ENCODE data around the gene CLEC16A.

The CLEC16A gene

GRCh38 chr16:11035096-11035495 lies 90.7 kb downstream of the CLEC16A start:
- no peak for DNase-seq (ENCODE audit: low read depth in 2 of 3, low spot score in 2 of 3)

- DNase-seq (ENCODE audit: low read depth in 2 of 3, low spot score in 2 of 3) = no peak
Measured at GRCh38 chr16:11036040-11036439, 91.7 kb downstream of the CLEC16A start.

- no peak for DNase-seq (ENCODE audit: low read depth in 2 of 3, low spot score in 2 of 3)
Measured at GRCh38 chr16:11036868-11037410, 92.6 kb downstream of the CLEC16A start.

- DNase-seq (ENCODE audit: low read depth in 2 of 3, low spot score in 2 of 3) = no peak
Measured at GRCh38 chr16:11038305-11038704, 93.9 kb downstream of the CLEC16A start.

GRCh38 chr16:11038777-11039176 lies 94.4 kb downstream of the CLEC16A start:
- no peak for DNase-seq (ENCODE audit: low read depth in 2 of 3, low spot score in 2 of 3)

- DNase-seq (ENCODE audit: low read depth in 2 of 3, low spot score in 2 of 3) = no peak
Measured at GRCh38 chr16:11039726-11040125, 95.4 kb downstream of the CLEC16A start.

GRCh38 chr16:11042191-11042590 lies 97.8 kb downstream of the CLEC16A start:
- DNase-seq (ENCODE audit: low read depth in 2 of 3, low spot score in 2 of 3) = no peak

- no peak for DNase-seq (ENCODE audit: low read depth in 2 of 3, low spot score in 2 of 3)
Measured at GRCh38 chr16:11045441-11045840, 101.1 kb downstream of the CLEC16A start.

GRCh38 chr16:11045846-11046245 lies 101.5 kb downstream of the CLEC16A start:
- no peak for DNase-seq (ENCODE audit: low read depth in 2 of 3, low spot score in 2 of 3)

GRCh38 chr16:11046382-11046931 lies 102.1 kb downstream of the CLEC16A start:
- DNase-seq (ENCODE audit: low read depth in 2 of 3, low spot score in 2 of 3) = no peak

- DNase-seq (ENCODE audit: low read depth in 2 of 3, low spot score in 2 of 3) = no peak
Measured at GRCh38 chr16:11047057-11047456, 102.7 kb downstream of the CLEC16A start.

GRCh38 chr16:11047939-11048800 lies 103.8 kb downstream of the CLEC16A start:
- no peak for DNase-seq (ENCODE audit: low read depth in 2 of 3, low spot score in 2 of 3)

- DNase-seq (ENCODE audit: low read depth in 2 of 3, low spot score in 2 of 3) = no peak
Measured at GRCh38 chr16:11049396-11050059, 105.2 kb downstream of the CLEC16A start.

GRCh38 chr16:11050536-11050935 lies 106.2 kb downstream of the CLEC16A start:
- DNase-seq (ENCODE audit: low read depth in 2 of 3, low spot score in 2 of 3) = no peak

- no peak for DNase-seq (ENCODE audit: low read depth in 2 of 3, low spot score in 2 of 3)
Measured at GRCh38 chr16:11050944-11051343, 106.6 kb downstream of the CLEC16A start.

- no peak for DNase-seq (ENCODE audit: low read depth in 2 of 3, low spot score in 2 of 3)
Measured at GRCh38 chr16:11051430-11051829, 107.1 kb downstream of the CLEC16A start.

GRCh38 chr16:11051879-11052808 lies 107.8 kb downstream of the CLEC16A start:
- peak; percentile 66 to 86 (median 71) for DNase-seq (ENCODE audit: low read depth in 2 of 3, low spot score in 2 of 3)

GRCh38 chr16:11053916-11054460 lies 109.6 kb downstream of the CLEC16A start:
- no peak for DNase-seq (ENCODE audit: low read depth in 2 of 3, low spot score in 2 of 3)

GRCh38 chr16:11056090-11056992 lies 112.0 kb downstream of the CLEC16A start:
- no peak for DNase-seq (ENCODE audit: low read depth in 2 of 3, low spot score in 2 of 3)
